Limb (tissue), 2 donors: ENCODE results near the gene C2orf92.

Source experiments
- DNase-seq, 2 donors: peaks; one replicate each; pipeline ENCODE4 v3.0.0-alpha.2; 2016; ENCODE audit errors: extremely low spot score in 2 of 2

The C2orf92 gene

GRCh38 chr2:97743913-97744312, 74.4 kb downstream of the C2orf92 start:
- no peak for DNase-seq

- DNase-seq: no peak
Measured at GRCh38 chr2:97745474-97746174, 76.1 kb downstream of the C2orf92 start.

DNA sequence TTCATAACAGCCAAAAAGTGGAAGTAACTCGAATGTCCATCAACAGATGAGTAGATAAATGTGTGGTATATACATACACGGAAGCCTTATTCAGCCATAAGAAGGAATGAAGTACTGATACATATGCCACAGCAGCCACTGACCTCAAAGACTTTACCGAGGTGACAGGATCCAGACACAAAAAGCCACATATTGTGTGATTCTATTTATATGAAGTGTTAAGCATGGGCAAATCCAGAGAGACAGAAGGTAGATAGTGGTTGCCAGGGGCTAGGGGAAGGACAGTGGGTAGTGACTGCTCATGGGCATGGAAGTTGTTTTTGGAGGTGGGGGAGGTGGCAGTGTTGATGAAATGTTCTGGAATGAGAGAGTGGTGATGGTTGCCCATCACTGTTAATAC, 77.8 kb downstream of the C2orf92 start:
- no peak for DNase-seq

DNA sequence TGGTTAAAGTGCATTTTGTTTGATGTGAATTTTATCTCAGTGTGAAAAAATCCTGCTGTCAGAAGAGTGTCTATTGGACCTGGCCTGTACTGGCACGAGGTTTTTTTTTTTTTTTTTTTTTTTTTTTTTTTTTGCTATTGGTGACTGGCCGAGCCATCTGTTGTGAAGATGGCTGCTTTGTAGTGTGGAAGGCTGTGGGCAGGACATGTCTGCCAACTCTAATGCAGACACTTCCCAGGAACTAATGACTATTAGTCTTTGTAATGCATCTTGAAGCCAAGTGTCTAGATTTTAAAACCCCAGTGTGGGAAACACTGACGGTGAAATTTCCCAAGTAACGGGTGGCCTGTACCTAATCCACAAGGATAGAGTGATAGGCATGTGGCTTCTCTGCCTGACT, 78.2 kb downstream of the C2orf92 start:
- DNase-seq: no peak

- DNase-seq: no peak
Measured at GRCh38 chr2:97749581-97749980, 80.1 kb downstream of the C2orf92 start.

DNA sequence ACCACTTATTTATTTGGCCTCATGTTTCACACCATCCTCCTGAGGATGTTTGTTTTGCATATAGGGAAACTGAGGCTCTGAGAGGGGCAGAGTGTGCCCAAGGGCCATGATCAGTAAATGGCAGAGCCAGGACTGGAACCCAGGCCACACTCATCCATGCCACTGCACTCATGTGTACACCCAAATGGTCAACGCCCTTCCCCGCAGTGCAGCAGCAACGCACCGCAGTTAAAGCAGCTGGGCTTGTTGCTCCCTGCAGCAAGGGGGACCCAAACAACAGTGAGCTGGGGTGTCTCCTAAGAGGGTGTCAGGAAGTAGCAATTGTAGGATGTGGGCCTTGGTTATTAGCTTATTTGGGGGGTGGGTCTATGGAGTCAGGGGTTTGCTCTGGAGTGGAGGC, 80.5 kb downstream of the C2orf92 start:
- DNase-seq: no peak

- DNase-seq: no peak
Measured at GRCh38 chr2:97751752-97752151, 82.2 kb downstream of the C2orf92 start.
